Iris pigment epithelial cell (primary cell): ENCODE data around the gene CERS1.

Experiments
- DNase-seq: peaks from one replicate; pipeline ENCODE4 v3.0.0-alpha.2; 2011; ENCODE audit warnings: low read depth

Gene CERS1

GRCh38 chr19:18870531-18871172 lies 25.3 kb downstream of the CERS1 start:
- no peak for DNase-seq

- DNase-seq: no peak
Measured at GRCh38 chr19:18869781-18870530, 26.0 kb downstream of the CERS1 start.

GRCh38 chr19:18869023-18869618 lies 26.8 kb downstream of the CERS1 start:
- DNase-seq: no peak

GRCh38 chr19:18868380-18869022 lies 27.5 kb downstream of the CERS1 start:
- no peak for DNase-seq

- DNase-seq: no peak
Measured at GRCh38 chr19:18867751-18868150, 28.2 kb downstream of the CERS1 start.

- no peak for DNase-seq
Measured at GRCh38 chr19:18867199-18867598, 28.8 kb downstream of the CERS1 start.

GRCh38 chr19:18866800-18867123 lies 29.2 kb downstream of the CERS1 start:
- no peak for DNase-seq

- DNase-seq: peak; percentile 52
Measured at GRCh38 chr19:18865973-18866799, 29.8 kb downstream of the CERS1 start.

GRCh38 chr19:18865106-18865972 lies 30.6 kb downstream of the CERS1 start:
- no peak for DNase-seq

- no peak for DNase-seq
Measured at GRCh38 chr19:18863843-18864362, 32.1 kb downstream of the CERS1 start.

- no peak for DNase-seq
Measured at GRCh38 chr19:18862976-18863842, 32.7 kb downstream of the CERS1 start.

- no peak for DNase-seq
Measured at GRCh38 chr19:18861917-18862316, 34.0 kb downstream of the CERS1 start.

- DNase-seq: no peak
Measured at GRCh38 chr19:18861235-18861634, 34.7 kb downstream of the CERS1 start.

GRCh38 chr19:18860725-18861124 lies 35.2 kb downstream of the CERS1 start:
- no peak for DNase-seq

- no peak for DNase-seq
Measured at GRCh38 chr19:18860302-18860700, 35.7 kb downstream of the CERS1 start.

GRCh38 chr19:18859676-18860301 lies 36.2 kb downstream of the CERS1 start:
- DNase-seq: no peak

- no peak for DNase-seq
Measured at GRCh38 chr19:18858906-18859646, 36.9 kb downstream of the CERS1 start.

GRCh38 chr19:18857223-18857622 lies 38.7 kb downstream of the CERS1 start:
- no peak for DNase-seq
